Urinary bladder (tissue), 4 donors: ENCODE data around the gene THAP11. TPM values are rescaled to one million over a fixed set of nuclear protein-coding genes. Genes with fewer than 3 reads are reported as not detected.
"Not testable (repeated sequence)": the region's sequence is repeated elsewhere in the genome, so short reads cannot be mapped to it uniquely, and the experiment has no call there.

Experiments used
- DNase-seq: peaks from one replicate; pipeline ENCODE4 v3.0.0-alpha.2; 2015; ENCODE audit errors: extremely low spot score
- H3K27ac ChIP-seq: one replicate; pipeline ENCODE4 v1.5.1; 2013; ENCODE audit warnings: low read depth, mild to moderate bottlenecking, moderate library complexity
- H3K36me3 ChIP-seq: one replicate; pipeline ENCODE4 v1.6.1; 2013; ENCODE audit warnings: mild to moderate bottlenecking, moderate library complexity; ENCODE audit not compliant: insufficient read depth
- H3K4me1 ChIP-seq: one replicate; pipeline ENCODE4 v1.6.1; 2013; ENCODE audit warnings: mild to moderate bottlenecking, moderate library complexity; ENCODE audit not compliant: insufficient read depth
- H3K4me3 ChIP-seq: one replicate; pipeline ENCODE4 v1.5.1; 2013; ENCODE audit warnings: low read depth, low read length
- WGBS: extraction: QIAGEN DNeasy Blood & Tissue Kit; methylation state at CpG from one replicate; pipeline ENCODE4 v1.1.7; 2013; 5-methylcytosine and 5-hydroxymethylcytosine counted together
- polyA plus RNA-seq: library from polyadenylated mRNA; stranded (reverse); fragments of 200-250 nt; gene quantifications from one replicate; pipeline ENCODE4 v1.2.3, GENCODE V29; 2013
- total RNA-seq: library from RNA; depleted of rRNA; stranded (reverse); fragments of >200 nt; gene quantifications from one replicate; pipeline ENCODE4 v1.2.3, GENCODE V29; 2014
- donor health status: healthy with polysubstance abuse.
- donor health status: healthy.

Gene THAP11
- total and polyA plus RNA-seq, 2 donors: 27.2 to 42.2 TPM

- WGBS: 87% methylated on average over 6 of the region's 6 CpGs
- no peaks in the 10 kb centered on the region for H3K36me3 ChIP-seq
- no peak for DNase-seq
- no peak overlapping the region for H3K27ac ChIP-seq
- no peak overlapping the region for H3K4me3 ChIP-seq
- H3K4me1 ChIP-seq: peaks cover 4% of the 10 kb centered on the region
Observed at GRCh38 chr16:67861877-67862276, 19.8 kb downstream of the THAP11 start.

GRCh38 chr16:67862623-67863583 lies 20.8 kb downstream of the THAP11 start:
- peaks cover 1% of the 10 kb centered on the region for H3K4me1 ChIP-seq
- H3K27ac ChIP-seq: peak overlapping the region; percentile 42
- H3K36me3 ChIP-seq: no peaks in the 10 kb centered on the region
- DNase-seq: no peak
- H3K4me3 ChIP-seq: no peak overlapping the region
- WGBS: 64% methylated on average over 11 of the region's 11 CpGs

GRCh38 chr16:67864044-67864443 lies 21.9 kb downstream of the THAP11 start:
- not testable (repeated sequence) for H3K27ac ChIP-seq, H3K36me3 ChIP-seq, H3K4me1 ChIP-seq, H3K4me3 ChIP-seq, DNase-seq
- WGBS: 93% methylated on average over 6 of the region's 6 CpGs

GRCh38 chr16:67864594-67864993 lies 22.5 kb downstream of the THAP11 start:
- WGBS: 69% methylated on average over 2 of the region's 2 CpGs
- Histone ChIP-seq H3K4me3 (no peak overlapping the region), H3K4me1 (peaks cover 1% of the 10 kb centered on the region), H3K27ac (no peak overlapping the region), H3K36me3 (no peaks in the 10 kb centered on the region)
- DNase-seq: no peak

GRCh38 chr16:67865318-67865717 lies 23.2 kb downstream of the THAP11 start:
- 94% methylated on average over 2 of the region's 2 CpGs for WGBS
- Histone ChIP-seq H3K36me3 (no peaks in the 10 kb centered on the region), H3K4me1 (peaks cover 1% of the 10 kb centered on the region), H3K27ac (no peak overlapping the region), H3K4me3 (no peak overlapping the region)
- DNase-seq: no peak

GRCh38 chr16:67868290-67868689 lies 26.2 kb downstream of the THAP11 start:
- peaks cover 1% of the 10 kb centered on the region for H3K4me1 ChIP-seq
- no peak for DNase-seq
- 92% methylated on average over 6 of the region's 6 CpGs for WGBS
- no peaks in the 10 kb centered on the region for H3K36me3 ChIP-seq
- no peak overlapping the region for H3K4me3 ChIP-seq
- H3K27ac ChIP-seq: no peak overlapping the region

GRCh38 chr16:67869653-67870052 lies 27.5 kb downstream of the THAP11 start:
- no peak overlapping the region for H3K27ac ChIP-seq
- WGBS: 87% methylated on average over 7 of the region's 7 CpGs
- DNase-seq: no peak
- H3K36me3 ChIP-seq: no peaks in the 10 kb centered on the region
- peaks cover 2% of the 10 kb centered on the region for H3K4me1 ChIP-seq
- no peak overlapping the region for H3K4me3 ChIP-seq

GRCh38 chr16:67871256-67871655 lies 29.1 kb downstream of the THAP11 start:
- H3K27ac ChIP-seq: no peak overlapping the region
- H3K4me1 ChIP-seq: peaks cover 2% of the 10 kb centered on the region
- 73% methylated on average over 3 of the region's 3 CpGs for WGBS
- no peak for DNase-seq
- H3K4me3 ChIP-seq: no peak overlapping the region
- H3K36me3 ChIP-seq: no peaks in the 10 kb centered on the region

GRCh38 chr16:67872131-67872630 lies 30.1 kb downstream of the THAP11 start:
- H3K27ac ChIP-seq: no peak overlapping the region
- no peak for DNase-seq
- 53% methylated on average over 2 of the region's 2 CpGs for WGBS
- H3K4me3 ChIP-seq: no peak overlapping the region
- no peaks in the 10 kb centered on the region for H3K36me3 ChIP-seq
- H3K4me1 ChIP-seq: peaks cover 2% of the 10 kb centered on the region

GRCh38 chr16:67872631-67873434 lies 30.7 kb downstream of the THAP11 start, which contains the start of gene EDC4:
TSS of gene EDC4 (plus strand) at chr16:67873052. CDS start at chr16:67873262, 210 bp downstream.
- Histone ChIP-seq H3K36me3 (peaks cover 4% of the 10 kb centered on the region), H3K4me3 (peak within 1 kb of the TSS; percentile 94), H3K27ac (peak within 1 kb of the TSS; percentile 76), H3K4me1 (peaks cover 2% of the 10 kb centered on the region)
- no peak for DNase-seq
- 2% methylated on average over 72 of the region's 72 CpGs for WGBS

GRCh38 chr16:67873435-67874370 lies 31.6 kb downstream of the THAP11 start:
- Histone ChIP-seq H3K4me3 (peak overlapping the region; percentile 94), H3K36me3 (peaks cover 4% of the 10 kb centered on the region), H3K4me1 (peaks cover 2% of the 10 kb centered on the region), H3K27ac (peak overlapping the region; percentile 76)
- 14% methylated on average over 23 of the region's 23 CpGs for WGBS
- DNase-seq: no peak

- peaks cover 4% of the 10 kb centered on the region for H3K36me3 ChIP-seq
- H3K4me1 ChIP-seq: peaks cover 2% of the 10 kb centered on the region
- no peak overlapping the region for H3K4me3 ChIP-seq
- DNase-seq: no peak
- 71% methylated on average over 3 of the region's 3 CpGs for WGBS
- no peak overlapping the region for H3K27ac ChIP-seq
Observed at GRCh38 chr16:67874372-67874771, 32.3 kb downstream of the THAP11 start.

- H3K27ac ChIP-seq: no peak overlapping the region
- no peak for DNase-seq
- H3K4me3 ChIP-seq: no peak overlapping the region
- H3K4me1 ChIP-seq: peaks cover 2% of the 10 kb centered on the region
- 92% methylated on average over 11 of the region's 11 CpGs for WGBS
- H3K36me3 ChIP-seq: peaks cover 15% of the 10 kb centered on the region
Observed at GRCh38 chr16:67877064-67877463, 34.9 kb downstream of the THAP11 start.
